ENCODE data around the gene MLIP.

- TF ChIP-seq CTCF (IDR thresholded peaks at IDR 0.05; ENCODE audit: low read depth, low read length) (no peak), POLR2A (IDR thresholded peaks at IDR 0.05; ENCODE audit: extremely low read depth, insufficient read length) (no peak), MAX (IDR thresholded peaks at IDR 0.05; ENCODE audit: low read depth, low read length) (no peak)
Measured at GRCh38 chr6:54294965-54295532, 183.8 kb downstream of the MLIP start.
